Lower lobe of right lung (tissue), 2 donors: ENCODE results near the gene MACROH2A1. TPM values are rescaled to one million over a fixed set of nuclear protein-coding genes. Genes with fewer than 3 reads are reported as not detected.

Source experiments
- ATAC-seq, 2 donors: fragments of 200-7000 bp; cut with Tn5 transposase; one replicate each; pipeline ENCODE4 v1.9.1; 2020 to 2022; ENCODE audit warnings: mild to moderate bottlenecking in 2 of 2, moderate library complexity in 2 of 2
- DNase-seq: peaks from one replicate; pipeline ENCODE4 v3.0.0-alpha.2; 2020
- H3K27ac ChIP-seq: fragments of 200-600 bp; one replicate; pipeline ENCODE4 v1.8.0; 2022
- H3K27me3 ChIP-seq: fragments of 200-600 bp; one replicate; pipeline ENCODE4 v1.8.0; 2022; ENCODE audit warnings: low read depth
- H3K36me3 ChIP-seq: fragments of 200-600 bp; one replicate; pipeline ENCODE4 v1.8.0; 2022; ENCODE audit warnings: mild to moderate bottlenecking
- H3K4me1 ChIP-seq: fragments of 200-600 bp; one replicate; pipeline ENCODE4 v1.8.0; 2022
- H3K4me3 ChIP-seq: fragments of 200-600 bp; one replicate; pipeline ENCODE4 v1.8.0; 2022; ENCODE audit warnings: mild to moderate bottlenecking
- H3K9me3 ChIP-seq: fragments of 200-600 bp; one replicate; pipeline ENCODE4 v1.8.0; 2022
- intact Hi-C: fragments of 100-400 bp; cut with DNase I; formaldehyde crosslinking; loops from one replicate; pipeline ENCODE4 v1.11.0; 2022
- total RNA-seq: library from RNA; stranded (reverse); fragmentation: NEBNext Ultra II Directional; extraction: Animal tissue kit (Norgen Biotek cat#: 25700); gene quantifications from one replicate; pipeline ENCODE4 v1.2.1, GENCODE V29; 2021
- TF ChIP-seq, protein P1 (sequence below): fragments of 200-600 bp; IDR thresholded peaks from one replicate; pipeline ENCODE4 v1.8.0; 2022; ENCODE audit warnings: antibody characterized with exemption, mild to moderate bottlenecking
- donor health status: DM: no; HTN: yes; CAD: no; lungs with severe emphysema.

The MACROH2A1 gene
- total RNA-seq, 1 donor from 2014 or later, result 258 TPM

DNA sequence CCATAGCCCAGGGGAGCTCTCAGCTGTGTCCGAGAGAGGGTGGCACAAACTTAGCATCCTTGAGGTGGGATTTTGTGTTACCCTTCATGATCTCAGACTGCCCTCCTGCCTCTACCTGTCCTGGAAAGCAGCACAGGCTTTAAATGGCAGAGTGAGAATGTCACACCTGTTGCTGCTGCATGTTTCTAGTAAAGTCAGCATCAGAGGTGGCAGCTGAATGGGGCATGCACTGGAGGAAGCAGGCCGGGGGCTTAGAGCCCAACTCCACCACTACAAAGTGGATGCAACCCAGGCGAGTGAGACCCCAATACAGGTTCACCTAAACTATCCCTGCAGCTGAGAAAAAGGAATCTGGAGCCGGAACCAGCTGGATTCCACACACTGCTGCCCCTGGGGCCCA, 51.6 kb downstream of the MACROH2A1 start:
- Histone ChIP-seq H3K36me3 (peaks cover 95% of the 10 kb centered on the region), H3K9me3 (no peaks in the 10 kb centered on the region), H3K4me3 (no peak overlapping the region), H3K27me3 (no peaks in the 10 kb centered on the region), H3K27ac (no peak overlapping the region), H3K4me1 (no peaks in the 10 kb centered on the region)
- intact Hi-C loops, result no loop called here
- no peak for ATAC-seq
- DNase-seq, result no peak
- TF ChIP-seq, protein P1, sequence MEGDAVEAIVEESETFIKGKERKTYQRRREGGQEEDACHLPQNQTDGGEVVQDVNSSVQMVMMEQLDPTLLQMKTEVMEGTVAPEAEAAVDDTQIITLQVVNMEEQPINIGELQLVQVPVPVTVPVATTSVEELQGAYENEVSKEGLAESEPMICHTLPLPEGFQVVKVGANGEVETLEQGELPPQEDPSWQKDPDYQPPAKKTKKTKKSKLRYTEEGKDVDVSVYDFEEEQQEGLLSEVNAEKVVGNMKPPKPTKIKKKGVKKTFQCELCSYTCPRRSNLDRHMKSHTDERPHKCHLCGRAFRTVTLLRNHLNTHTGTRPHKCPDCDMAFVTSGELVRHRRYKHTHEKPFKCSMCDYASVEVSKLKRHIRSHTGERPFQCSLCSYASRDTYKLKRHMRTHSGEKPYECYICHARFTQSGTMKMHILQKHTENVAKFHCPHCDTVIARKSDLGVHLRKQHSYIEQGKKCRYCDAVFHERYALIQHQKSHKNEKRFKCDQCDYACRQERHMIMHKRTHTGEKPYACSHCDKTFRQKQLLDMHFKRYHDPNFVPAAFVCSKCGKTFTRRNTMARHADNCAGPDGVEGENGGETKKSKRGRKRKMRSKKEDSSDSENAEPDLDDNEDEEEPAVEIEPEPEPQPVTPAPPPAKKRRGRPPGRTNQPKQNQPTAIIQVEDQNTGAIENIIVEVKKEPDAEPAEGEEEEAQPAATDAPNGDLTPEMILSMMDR, result no peak

DNA sequence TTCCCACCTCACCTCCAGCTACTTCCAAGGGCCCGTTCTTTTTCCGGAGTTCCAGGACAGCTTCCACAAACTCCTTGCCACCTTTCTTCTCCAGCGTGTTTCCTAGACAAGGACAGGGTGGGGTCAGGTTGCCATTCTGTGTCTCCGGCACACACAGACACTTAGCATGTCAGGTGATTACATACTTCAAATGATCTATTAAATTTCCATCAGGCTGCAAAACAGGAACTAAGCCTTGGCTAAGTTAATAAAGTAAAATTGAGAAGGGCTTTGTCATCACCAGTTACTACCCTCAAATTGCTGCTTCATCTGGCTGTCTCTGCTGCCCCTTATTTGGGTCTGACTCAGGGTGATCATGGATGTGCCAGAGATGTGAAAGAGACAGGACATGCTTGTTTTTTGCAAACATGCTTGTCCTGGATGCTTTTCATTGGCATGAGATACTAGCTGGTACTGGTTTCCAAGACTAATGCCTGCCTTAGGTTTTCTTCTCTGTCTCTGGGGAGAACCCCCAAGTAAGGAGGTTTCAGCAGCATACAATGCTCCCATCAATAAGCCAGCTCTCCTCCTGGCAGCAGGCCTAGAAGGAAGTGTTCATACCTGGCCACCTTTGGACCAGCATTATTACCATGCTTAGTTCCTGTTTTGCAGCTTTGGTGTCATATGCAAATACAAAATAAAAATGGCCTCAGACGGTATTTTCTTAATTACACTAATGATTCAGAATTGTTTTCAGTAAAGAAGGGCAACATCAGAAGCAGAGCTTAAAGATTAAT, 52.9 kb downstream of the MACROH2A1 start:
- ATAC-seq, result no peak
- Histone ChIP-seq H3K9me3 (no peaks in the 10 kb centered on the region), H3K4me3 (no peak overlapping the region), H3K27me3 (no peaks in the 10 kb centered on the region), H3K4me1 (no peaks in the 10 kb centered on the region), H3K36me3 (peaks cover 97% of the 10 kb centered on the region), H3K27ac (no peak overlapping the region)
- TF ChIP-seq, protein P1, result no peak
- no peak for DNase-seq
- intact Hi-C loops, result no loop called here

DNA sequence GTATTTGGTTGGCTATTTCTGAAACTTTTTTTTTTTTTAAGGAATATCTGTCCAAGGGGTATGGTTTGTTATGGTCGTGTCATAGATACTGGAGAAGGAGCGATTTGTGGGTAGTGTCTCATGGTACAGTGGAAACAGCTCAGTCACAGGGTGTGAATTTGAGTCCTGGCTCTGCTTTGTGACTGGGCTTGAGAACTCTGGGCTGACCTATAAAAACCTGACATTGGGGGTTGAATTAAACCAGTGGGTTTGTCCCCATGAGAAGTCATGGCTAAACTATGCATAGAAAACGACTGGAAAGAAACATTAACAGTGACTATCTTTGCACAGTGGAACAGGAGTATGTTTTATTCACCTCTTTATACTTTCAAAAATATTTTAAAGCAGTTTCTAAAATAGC, 54.7 kb downstream of the MACROH2A1 start:
- intact Hi-C loops, result no loop called here
- ATAC-seq (no peak), DNase-seq (no peak)
- no peaks in the 10 kb centered on the region for H3K4me1 ChIP-seq
- H3K9me3 ChIP-seq, result no peaks in the 10 kb centered on the region
- H3K27me3 ChIP-seq, result no peaks in the 10 kb centered on the region
- H3K4me3 ChIP-seq, result no peak overlapping the region
- H3K36me3 ChIP-seq, result peaks cover 98% of the 10 kb centered on the region
- TF ChIP-seq, protein P1, result no peak
- no peak overlapping the region for H3K27ac ChIP-seq

DNA sequence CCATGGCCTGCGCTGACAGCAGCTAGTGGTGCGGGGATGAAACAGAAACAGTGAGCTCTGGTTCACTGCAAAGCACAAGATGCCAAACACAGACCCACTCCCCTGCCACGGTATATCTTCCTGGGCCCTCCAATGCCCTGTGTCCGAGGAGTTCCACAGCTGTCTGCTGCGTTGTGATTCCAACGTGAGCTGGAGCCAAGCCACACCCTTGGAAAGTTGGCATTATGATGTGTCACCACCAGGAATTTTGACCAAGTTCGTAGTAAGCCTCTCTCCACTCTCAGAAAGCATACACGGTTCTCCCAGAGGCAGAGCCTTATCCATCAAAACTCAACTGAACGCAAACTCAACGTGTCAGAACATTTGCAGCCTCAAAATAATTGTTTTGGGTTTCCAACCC, 55.6 kb downstream of the MACROH2A1 start:
- DNase-seq, result no peak
- Histone ChIP-seq H3K4me3 (no peak overlapping the region), H3K9me3 (no peaks in the 10 kb centered on the region), H3K27ac (no peak overlapping the region), H3K27me3 (no peaks in the 10 kb centered on the region), H3K4me1 (no peaks in the 10 kb centered on the region), H3K36me3 (peaks cover 98% of the 10 kb centered on the region)
- intact Hi-C loops, result no loop called here
- no peak for ATAC-seq
- TF ChIP-seq, protein P1, result no peak

DNA sequence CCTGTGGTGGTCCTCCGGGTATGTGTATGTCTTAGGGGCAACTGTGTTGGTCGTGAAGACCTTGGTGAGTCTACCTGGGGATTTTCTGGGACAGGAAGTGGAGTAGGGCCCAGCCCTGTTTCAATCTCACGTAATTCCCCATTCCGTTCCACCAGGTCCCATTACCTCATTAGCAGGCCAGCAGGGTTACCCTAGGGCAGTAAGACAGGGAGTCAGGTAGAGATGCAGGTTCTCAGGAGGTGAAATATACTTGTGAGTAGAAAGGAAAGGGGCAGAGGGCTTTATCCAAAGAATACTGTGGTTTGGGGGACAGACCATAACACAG, 56.5 kb downstream of the MACROH2A1 start:
- no peak overlapping the region for H3K27ac ChIP-seq
- intact Hi-C loops, result no loop called here
- H3K4me1 ChIP-seq, result no peaks in the 10 kb centered on the region

More for the DNA sequence above, 56.5 kb downstream of the MACROH2A1 start:
- Histone ChIP-seq H3K27me3 (no peaks in the 10 kb centered on the region), H3K4me3 (no peak overlapping the region), H3K9me3 (no peaks in the 10 kb centered on the region), H3K36me3 (peaks cover 100% of the 10 kb centered on the region)
- ATAC-seq (no peak), DNase-seq (no peak)
- TF ChIP-seq, protein P1, result no peak
